K562 (cell line): ENCODE data around the gene UBE2K. TPM values are rescaled to one million over a fixed set of nuclear protein-coding genes. Genes with fewer than 3 reads are reported as not detected.

Source experiments
- ATAC-seq: fragments of 200-7000 bp; cut with Tn5 transposase; 3 replicates; pipeline ENCODE4 v1.9.1; 2020; ENCODE audit warnings: moderate library complexity
- BruUV-seq: library from RNA; stranded (reverse); fragments of 400-500 nt; replicated peaks from 2 replicates; lab custom pipeline; 2021; lab: Mats Ljungman, UMichigan
- CTCF ChIA-PET: fragments of 300-600 bp; formaldehyde crosslinking; extraction: SDS; loops from one replicate; lab custom pipeline; 2021; ENCODE audit warnings: low intra/inter-chr PET ratio; lab: Yijun Ruan, JAX
- POLR2A ChIA-PET: fragments of 300-600, 350-650 bp; sonication (Branson Sonifier 250); formaldehyde crosslinking; extraction: SDS; loops from one replicate; lab custom pipeline; 2021; ENCODE audit warnings: antibody characterized with exemption, inconsistent platforms; lab: Yijun Ruan, JAX
- DNase-seq, 4 experiments: peaks; one replicate each; pipeline versions ENCODE4 v3.0.0 to v3.0.0-alpha.2; 2011 to 2018; ENCODE audit warnings: low spot score in 3 of 4, mixed read lengths in 3 of 4; ENCODE audit errors: extremely low read depth in 1 of 4
- FAIRE-seq: peaks from 2 replicates; lab custom pipeline; 2011; peaks lifted over from hg19 to GRCh38; lab: Jason Lieb, UNC
- H2AFZ ChIP-seq: 2 replicates; pipeline ENCODE4 v1.6.0; 2011; ENCODE audit warnings: low read depth, low read length, control low read depth, inconsistent platforms
- H3K27ac ChIP-seq: fragments of 200-600 bp; 3 replicates; pipeline ENCODE4 v1.8.0; 2011; ENCODE audit warnings: low read depth, mild to moderate bottlenecking, control low read depth, inconsistent platforms, low read length, moderate library complexity, mixed read lengths; ENCODE audit errors: extremely low read depth
- H3K27me3 ChIP-seq, 2 experiments: fragments of 300-600 bp in 1 of 2; 2 replicates in 1 of 2; 3 replicates in 1 of 2; pipeline versions ENCODE4 v1.6.0 to v1.8.0; 2011; ENCODE audit warnings: inconsistent platforms in 2 of 2, low read length in 2 of 2, mild to moderate bottlenecking in 1 of 2, mixed read lengths in 1 of 2, moderate library complexity in 1 of 2; ENCODE audit not compliant: control insufficient read depth in 2 of 2, insufficient read depth in 2 of 2
- H3K36me3 ChIP-seq: fragments of 300-600 bp; 3 replicates; pipeline ENCODE4 v1.8.0; 2011; ENCODE audit warnings: mild to moderate bottlenecking, low read length, inconsistent platforms; ENCODE audit not compliant: control insufficient read depth, insufficient read depth
- H3K4me1 ChIP-seq, 2 experiments: fragments of 200-600 bp in 1 of 2; replicated peaks in 1 of 2; 2 replicates in 1 of 2; 3 replicates in 1 of 2; pipeline versions ENCODE4 v1.5.1 to v1.8.0; 2011; ENCODE audit warnings: inconsistent platforms in 2 of 2, low read length in 2 of 2, mild to moderate bottlenecking in 1 of 2, mixed read lengths in 1 of 2, moderate library complexity in 1 of 2; ENCODE audit not compliant: control insufficient read depth in 2 of 2, insufficient read depth in 2 of 2
- H3K4me2 ChIP-seq: 2 replicates; pipeline ENCODE4 v1.6.1; 2011; ENCODE audit warnings: low read length, control low read depth, inconsistent platforms, mixed read lengths; ENCODE audit not compliant: insufficient read depth
- H3K4me3 ChIP-seq: fragments of 200-600 bp; sonication (generic), shearing (Covaris generic); 2 replicates; pipeline ENCODE4 v1.5.1; 2016; ENCODE audit warnings: control low read depth, inconsistent platforms
- H3K79me2 ChIP-seq: fragments of 200-600 bp; 3 replicates; pipeline ENCODE4 v1.8.0; 2011; ENCODE audit warnings: low read length, inconsistent platforms; ENCODE audit not compliant: control insufficient read depth, insufficient read depth
- H3K9ac ChIP-seq, 2 experiments: 2 replicates each; pipeline versions ENCODE4 v1.6.0 to v1.6.1; 2011; ENCODE audit warnings: low read depth in 2 of 2, low read length in 2 of 2, control low read depth in 1 of 2, inconsistent platforms in 1 of 2, mild to moderate bottlenecking in 1 of 2, mixed read lengths in 1 of 2; ENCODE audit not compliant: insufficient read depth in 1 of 2
- H3K9me1 ChIP-seq: one replicate; pipeline ENCODE4 v1.6.0; 2011; ENCODE audit warnings: inconsistent platforms, mild to moderate bottlenecking, low read length, moderate library complexity; ENCODE audit not compliant: control insufficient read depth, insufficient read depth
- H3K9me3 ChIP-seq: replicated peaks from 2 replicates; pipeline ENCODE4 v1.5.1; 2011; ENCODE audit warnings: low read depth, low read length, inconsistent platforms; ENCODE audit not compliant: control insufficient read depth, insufficient read depth
- H4K20me1 ChIP-seq: replicated peaks from 2 replicates; pipeline ENCODE4 v1.6.1; 2011; ENCODE audit warnings: low read length, inconsistent platforms, mixed read lengths; ENCODE audit not compliant: control insufficient read depth, insufficient read depth
- CAMTA2 ChIP-seq: fragments of 250-450 bp; sonication (Bioruptor Pico); conservative IDR thresholded peaks from 2 replicates; pipeline ENCODE4 v1.5.1; 2022
- GABPB2 ChIP-seq: fragments of 250-450 bp; sonication (Bioruptor Pico); conservative IDR thresholded peaks from 2 replicates; pipeline ENCODE4 v1.5.1; 2021; ENCODE audit warnings: mild to moderate bottlenecking
- JUND ChIP-seq, 2 experiments: IDR thresholded peaks; 2 replicates in 1 of 2; 3 replicates in 1 of 2; pipeline ENCODE4 v1.6.1; 2011; ENCODE audit warnings: borderline replicate concordance in 2 of 2, low read depth in 2 of 2, low read length in 2 of 2, improper control_type of control experiment in 1 of 2, missing biosample characterization in 1 of 2, missing genetic modification characterization in 1 of 2, missing genetic modification reagents in 1 of 2
- NR4A1 ChIP-seq, 2 experiments: fragments of 250-450 bp in 1 of 2; fragments of 450-650 bp in 1 of 2; sonication (Bioruptor Pico) in 1 of 2; IDR thresholded peaks; 2 replicates each; pipeline versions ENCODE4 v1.4.0 to v1.6.1; 2016 to 2020; ENCODE audit warnings: mild to moderate bottlenecking in 2 of 2, missing compliant biosample characterization in 1 of 2, missing genetic modification characterization in 1 of 2, moderate library complexity in 1 of 2
- SREBF2 ChIP-seq: sonication (generic); formaldehyde crosslinking; IDR thresholded peaks from 2 replicates; pipeline ENCODE4 v1.4.0; 2020; ENCODE audit warnings: mild to moderate bottlenecking, missing genetic modification reagents
- TOE1 ChIP-seq, 2 experiments: fragments of 450-650 bp in 1 of 2; sonication (generic) in 1 of 2; formaldehyde crosslinking in 1 of 2; IDR thresholded peaks; 2 replicates each; pipeline versions ENCODE4 v1.7.1 to v1.8.0; 2016 to 2022; ENCODE audit warnings: borderline replicate concordance in 2 of 2, mild to moderate bottlenecking in 2 of 2, antibody characterized with exemption in 1 of 2, inconsistent platforms in 1 of 2, low read depth in 1 of 2, missing genetic modification reagents in 1 of 2, moderate library complexity in 1 of 2
- XRCC5 ChIP-seq: fragments of 200-400 bp; formaldehyde crosslinking; IDR thresholded peaks from 2 replicates; pipeline ENCODE4 v1.6.1; 2017; ENCODE audit warnings: low read depth, mild to moderate bottlenecking, low read length
- WGBS: fragments of 100-300 bp; shearing (Covaris generic); methylation state at CpG from one replicate; pipeline ENCODE4 v1.1.6; 2016; ENCODE audit warnings: low coverage, mixed read lengths; ENCODE audit not compliant: insufficient coverage; ENCODE audit errors: missing lambda C conversion rate; 5-methylcytosine and 5-hydroxymethylcytosine counted together
- in situ Hi-C: fragments of 300-500 bp; cut with MboI; formaldehyde crosslinking; loops from 4 replicates; pipeline ENCODE4 v1.15.0; 2018; ENCODE audit warnings: inconsistent platforms, mixed read lengths
- intact Hi-C: fragments of 100-400 bp; cut with micrococcal nuclease; formaldehyde crosslinking; loops from 2 replicates; pipeline ENCODE4 v1.14.2; 2022
- polyA plus RNA-seq, 8 experiments: library from polyadenylated mRNA; depleted of rRNA in 4 of 8; stranded (reverse) in 5 of 8; unstranded in 3 of 8; fragments of >200 nt; fragmentation: Nextera tagmentation in 2 of 8; fragmentation: Illumina TruSeq in 1 of 8; extraction: Ambion mirVana in 2 of 8; extraction: Trizol in 1 of 8; gene quantifications; 2 replicates each; pipeline versions ENCODE4 v1.2.1 to v1.2.3, GENCODE V29; 2011 to 2014; ENCODE audit warnings: inconsistent platforms in 1 of 8, missing spikeins in 1 of 8
- total RNA-seq, 7 experiments: library from RNA; depleted of rRNA in 6 of 7; stranded (reverse); fragments of >200 nt in 6 of 7; fragmentation: Illumina TruSeq in 2 of 7; extraction: Trizol in 2 of 7; gene quantifications; 2 replicates each; pipeline versions ENCODE4 v1.2.1 to v1.2.3, GENCODE V29; 2011 to 2021; ENCODE audit warnings: low replicate concordance in 1 of 7
- TF ChIP-seq, protein P1 (sequence below): fragments of 450-650 bp; IDR thresholded peaks from 2 replicates; pipeline ENCODE4 v1.6.1; 2018; ENCODE audit not compliant: partially characterized antibody
- TF ChIP-seq, protein P2 (sequence below): sonication (generic); formaldehyde crosslinking; IDR thresholded peaks from 2 replicates; pipeline ENCODE4 v1.8.0; 2023; ENCODE audit warnings: mild to moderate bottlenecking, missing genetic modification reagents

The UBE2K gene
- total and polyA plus RNA-seq, 9 of the 15 experiments (the other 6 are each of a cell fraction or from before 2014, with no cell fraction given): 29.8 to 190 (median 62.6) TPM

DNA sequence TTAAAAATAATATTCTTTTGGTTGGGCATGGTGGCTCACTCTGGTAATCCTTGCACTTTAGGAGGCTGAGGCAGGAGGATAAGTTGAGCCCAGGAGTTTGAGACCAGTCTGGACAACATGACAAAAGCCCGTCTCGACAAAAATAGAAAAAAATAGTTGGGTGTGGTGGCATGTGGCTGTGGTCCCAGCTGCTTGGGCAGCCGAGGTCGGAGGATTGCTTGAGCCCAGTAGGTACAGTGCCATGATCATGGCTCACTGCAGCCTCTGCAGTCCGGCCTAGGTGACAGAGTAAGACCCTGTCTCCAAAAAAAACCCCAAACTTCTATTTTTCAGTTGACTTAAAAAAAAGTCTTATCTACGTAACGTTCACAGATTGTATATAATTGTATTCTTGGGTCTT, 23.9 kb downstream of the UBE2K start:
- H3K9ac ChIP-seq: no peak overlapping the region
- no peak overlapping the region for H3K4me3 ChIP-seq
- no peak overlapping the region for H2AFZ ChIP-seq
- FAIRE-seq (no peak), DNase-seq (no peak), ATAC-seq (no peak)
- H3K4me2 ChIP-seq: no peak overlapping the region
- POLR2A ChIA-PET: interaction anchor here (1.3 to 1.6 kb wide), 2 partner anchors 14 to 83 kb away, joined by 3 to 6 read pairs; partner anchors contain the start of gene SMIM14
- peaks cover 26% of the 10 kb centered on the region for H4K20me1 ChIP-seq
- H3K27ac ChIP-seq: no peak overlapping the region
- H3K9me1 ChIP-seq: no peaks in the 10 kb centered on the region
- no TSS peak for BruUV-seq
- peaks cover 95% of the 10 kb centered on the region for H3K79me2 ChIP-seq
- in situ Hi-C loops (no loop called here), intact Hi-C loops (no loop called here)
- H3K27me3 ChIP-seq: no peaks in the 10 kb centered on the region
- 81% methylated on average over 7 of the region's 7 CpGs for WGBS
- H3K9me3 ChIP-seq: no peaks in the 10 kb centered on the region
- CTCF ChIA-PET: no interaction called here
- H3K36me3 ChIP-seq: peaks cover 36% of the 10 kb centered on the region; the same call in 2 of the 3 replicates
- peaks cover 0 to 9% of the 10 kb centered on the region in 2 experiments; a peak in 2 of 5 replicates for H3K4me1 ChIP-seq
- TF ChIP-seq JUND (IDR thresholded peaks at IDR 0.05; ENCODE audit: borderline replicate concordance, low read depth, low read length): no peak
- TF ChIP-seq JUND (tag; IDR thresholded peaks at IDR 0.05; ENCODE audit: borderline replicate concordance, low read depth, low read length): no peak
- no peak for TF ChIP-seq TOE1 (IDR thresholded peaks at IDR 0.05; ENCODE audit: borderline replicate concordance)
- TF ChIP-seq TOE1 (CRISPR knock-in tag; IDR thresholded peaks at IDR 0.05; ENCODE audit: borderline replicate concordance, low read depth): no peak
- TF ChIP-seq CAMTA2 (CRISPR knock-in tag): no peak
- no peak for TF ChIP-seq NR4A1 (CRISPR knock-in tag; IDR thresholded peaks at IDR 0.05)
- TF ChIP-seq NR4A1 (tag; IDR thresholded peaks at IDR 0.05): no peak
- TF ChIP-seq, protein P1, sequence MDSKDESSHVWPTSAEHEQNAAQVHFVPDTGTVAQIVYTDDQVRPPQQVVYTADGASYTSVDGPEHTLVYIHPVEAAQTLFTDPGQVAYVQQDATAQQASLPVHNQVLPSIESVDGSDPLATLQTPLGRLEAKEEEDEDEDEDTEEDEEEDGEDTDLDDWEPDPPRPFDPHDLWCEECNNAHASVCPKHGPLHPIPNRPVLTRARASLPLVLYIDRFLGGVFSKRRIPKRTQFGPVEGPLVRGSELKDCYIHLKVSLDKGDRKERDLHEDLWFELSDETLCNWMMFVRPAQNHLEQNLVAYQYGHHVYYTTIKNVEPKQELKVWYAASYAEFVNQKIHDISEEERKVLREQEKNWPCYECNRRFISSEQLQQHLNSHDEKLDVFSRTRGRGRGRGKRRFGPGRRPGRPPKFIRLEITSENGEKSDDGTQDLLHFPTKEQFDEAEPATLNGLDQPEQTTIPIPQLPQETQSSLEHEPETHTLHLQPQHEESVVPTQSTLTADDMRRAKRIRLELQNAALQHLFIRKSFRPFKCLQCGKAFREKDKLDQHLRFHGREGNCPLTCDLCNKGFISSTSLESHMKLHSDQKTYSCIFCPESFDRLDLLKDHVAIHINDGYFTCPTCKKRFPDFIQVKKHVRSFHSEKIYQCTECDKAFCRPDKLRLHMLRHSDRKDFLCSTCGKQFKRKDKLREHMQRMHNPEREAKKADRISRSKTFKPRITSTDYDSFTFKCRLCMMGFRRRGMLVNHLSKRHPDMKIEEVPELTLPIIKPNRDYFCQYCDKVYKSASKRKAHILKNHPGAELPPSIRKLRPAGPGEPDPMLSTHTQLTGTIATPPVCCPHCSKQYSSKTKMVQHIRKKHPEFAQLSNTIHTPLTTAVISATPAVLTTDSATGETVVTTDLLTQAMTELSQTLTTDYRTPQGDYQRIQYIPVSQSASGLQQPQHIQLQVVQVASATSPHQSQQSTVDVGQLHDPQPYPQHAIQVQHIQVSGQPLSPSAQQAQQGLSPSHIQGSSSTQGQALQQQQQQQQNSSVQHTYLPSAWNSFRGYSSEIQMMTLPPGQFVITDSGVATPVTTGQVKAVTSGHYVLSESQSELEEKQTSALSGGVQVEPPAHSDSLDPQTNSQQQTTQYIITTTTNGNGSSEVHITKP: no peak
- TF ChIP-seq SREBF2 (CRISPR knock-in tag): no peak
- no peak for TF ChIP-seq GABPB2 (CRISPR knock-in tag)
- no peak for TF ChIP-seq XRCC5
- TF ChIP-seq, protein P2, sequence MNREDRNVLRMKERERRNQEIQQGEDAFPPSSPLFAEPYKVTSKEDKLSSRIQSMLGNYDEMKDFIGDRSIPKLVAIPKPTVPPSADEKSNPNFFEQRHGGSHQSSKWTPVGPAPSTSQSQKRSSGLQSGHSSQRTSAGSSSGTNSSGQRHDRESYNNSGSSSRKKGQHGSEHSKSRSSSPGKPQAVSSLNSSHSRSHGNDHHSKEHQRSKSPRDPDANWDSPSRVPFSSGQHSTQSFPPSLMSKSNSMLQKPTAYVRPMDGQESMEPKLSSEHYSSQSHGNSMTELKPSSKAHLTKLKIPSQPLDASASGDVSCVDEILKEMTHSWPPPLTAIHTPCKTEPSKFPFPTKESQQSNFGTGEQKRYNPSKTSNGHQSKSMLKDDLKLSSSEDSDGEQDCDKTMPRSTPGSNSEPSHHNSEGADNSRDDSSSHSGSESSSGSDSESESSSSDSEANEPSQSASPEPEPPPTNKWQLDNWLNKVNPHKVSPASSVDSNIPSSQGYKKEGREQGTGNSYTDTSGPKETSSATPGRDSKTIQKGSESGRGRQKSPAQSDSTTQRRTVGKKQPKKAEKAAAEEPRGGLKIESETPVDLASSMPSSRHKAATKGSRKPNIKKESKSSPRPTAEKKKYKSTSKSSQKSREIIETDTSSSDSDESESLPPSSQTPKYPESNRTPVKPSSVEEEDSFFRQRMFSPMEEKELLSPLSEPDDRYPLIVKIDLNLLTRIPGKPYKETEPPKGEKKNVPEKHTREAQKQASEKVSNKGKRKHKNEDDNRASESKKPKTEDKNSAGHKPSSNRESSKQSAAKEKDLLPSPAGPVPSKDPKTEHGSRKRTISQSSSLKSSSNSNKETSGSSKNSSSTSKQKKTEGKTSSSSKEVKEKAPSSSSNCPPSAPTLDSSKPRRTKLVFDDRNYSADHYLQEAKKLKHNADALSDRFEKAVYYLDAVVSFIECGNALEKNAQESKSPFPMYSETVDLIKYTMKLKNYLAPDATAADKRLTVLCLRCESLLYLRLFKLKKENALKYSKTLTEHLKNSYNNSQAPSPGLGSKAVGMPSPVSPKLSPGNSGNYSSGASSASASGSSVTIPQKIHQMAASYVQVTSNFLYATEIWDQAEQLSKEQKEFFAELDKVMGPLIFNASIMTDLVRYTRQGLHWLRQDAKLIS: no peak
